OCI-LY7 (cell line): ENCODE data around the gene NCLN. TPM values are rescaled to one million over a fixed set of nuclear protein-coding genes. Genes with fewer than 3 reads are reported as not detected.
A peak's percentile ranks its signal among the peaks of the same experiment; 100 is the strongest.

ENCODE experiments used
- BruUV-seq: library from RNA; stranded (reverse); fragments of 400-500 nt; replicated peaks from 2 replicates; lab custom pipeline; 2021; lab: Mats Ljungman, UMichigan
- CTCF ChIA-PET: fragments of 300-600 bp; sonication (Branson Sonifier 250); formaldehyde crosslinking; loops from one replicate; lab custom pipeline; 2022; ENCODE audit warnings: antibody characterized with exemption; ENCODE audit not compliant: unreplicated experiment; lab: Charles Lee
- POLR2A ChIA-PET: fragments of 300-600 bp; sonication (Branson Sonifier 250); formaldehyde crosslinking; loops from one replicate; lab custom pipeline; 2022; ENCODE audit warnings: antibody characterized with exemption; lab: Charles Lee
- DNase-seq: peaks from one replicate; pipeline ENCODE4 v3.0.0-alpha.2; 2015; ENCODE audit warnings: low spot score
- H2AFZ ChIP-seq: fragments of 200-600 bp; sonication (generic), shearing (Covaris generic); 2 replicates; pipeline ENCODE4 v1.6.1; 2014; ENCODE audit warnings: mild to moderate bottlenecking, antibody characterized with exemption, low read length, moderate library complexity
- H3K27ac ChIP-seq: fragments of 200-600 bp; sonication (generic); 2 replicates; pipeline ENCODE4 v1.5.1; 2014; ENCODE audit warnings: mixed run types, low read depth, mild to moderate bottlenecking, moderate library complexity, low read length, inconsistent platforms; ENCODE audit not compliant: poor library complexity, severe bottlenecking
- H3K36me3 ChIP-seq: fragments of 200-600 bp; sonication (generic); 2 replicates; pipeline ENCODE4 v1.6.1; 2014; ENCODE audit warnings: mild to moderate bottlenecking, antibody characterized with exemption, low read length, moderate library complexity, mixed read lengths; ENCODE audit not compliant: insufficient read depth
- H3K4me1 ChIP-seq: fragments of 200-600 bp; sonication (generic); 2 replicates; pipeline ENCODE4 v1.5.1; 2014; ENCODE audit warnings: mild to moderate bottlenecking, low read length; ENCODE audit not compliant: insufficient read depth, poor library complexity, severe bottlenecking
- H3K4me2 ChIP-seq: fragments of 200-600 bp; sonication (generic); 2 replicates; pipeline ENCODE4 v1.6.1; 2014; ENCODE audit warnings: mild to moderate bottlenecking, low read length
- H3K4me3 ChIP-seq: fragments of 200-600 bp; sonication (generic); 2 replicates; pipeline ENCODE4 v1.5.1; 2014; ENCODE audit warnings: mild to moderate bottlenecking, low read depth, low read length; ENCODE audit not compliant: poor library complexity, severe bottlenecking
- H3K79me2 ChIP-seq: fragments of 200-600 bp; sonication (generic); 2 replicates; pipeline ENCODE4 v1.6.1; 2016; ENCODE audit warnings: low read depth, mild to moderate bottlenecking, low read length, moderate library complexity, mixed read lengths; ENCODE audit not compliant: insufficient read depth
- H3K9me2 ChIP-seq: fragments of 200-600 bp; sonication (generic); 2 replicates; pipeline ENCODE4 v1.6.1; 2016; ENCODE audit warnings: mild to moderate bottlenecking, low read length, mixed read lengths; ENCODE audit not compliant: insufficient read depth
- H3K9me3 ChIP-seq: fragments of 200-600 bp; sonication (generic); 2 replicates; pipeline ENCODE4 v1.6.1; 2014; ENCODE audit warnings: mild to moderate bottlenecking, mixed run types, low read length, mixed read lengths
- H4K20me1 ChIP-seq: fragments of 200-600 bp; sonication (generic); 2 replicates; pipeline ENCODE4 v1.6.1; 2014; ENCODE audit warnings: mild to moderate bottlenecking, antibody characterized with exemption, low read length, moderate library complexity, mixed read lengths; ENCODE audit not compliant: insufficient read depth
- EZH2phosphoT487 ChIP-seq: fragments of 200-600 bp; sonication (generic); IDR thresholded peaks from 2 replicates; pipeline ENCODE4 v1.6.1; 2018; ENCODE audit warnings: low read depth, borderline replicate concordance, mild to moderate bottlenecking, mixed run types, antibody characterized with exemption, low read length, moderate library complexity, mixed read lengths
- intact Hi-C: fragments of 100-400 bp; cut with micrococcal nuclease; formaldehyde crosslinking; loops from one replicate; pipeline ENCODE4 v1.10.0; 2022; ENCODE audit not compliant: unreplicated experiment
- total RNA-seq, 2 experiments: library from RNA; depleted of rRNA in 1 of 2; stranded (reverse); fragments of >200 nt in 1 of 2; shearing (Covaris generic) in 1 of 2; gene quantifications; 2 replicates each; pipeline ENCODE4 v1.2.3, GENCODE V29; 2014 to 2022
- TF ChIP-seq, protein P1 (sequence below): fragments of 200-600 bp; sonication (generic); conservative IDR thresholded peaks from 2 replicates; pipeline ENCODE4 v1.5.1; 2014; ENCODE audit warnings: mild to moderate bottlenecking, antibody characterized with exemption, low read length, moderate library complexity, mixed read lengths

The NCLN gene
- total RNA-seq, 2 experiments from 2014 or later, result 49.2 to 61.9 TPM

DNA sequence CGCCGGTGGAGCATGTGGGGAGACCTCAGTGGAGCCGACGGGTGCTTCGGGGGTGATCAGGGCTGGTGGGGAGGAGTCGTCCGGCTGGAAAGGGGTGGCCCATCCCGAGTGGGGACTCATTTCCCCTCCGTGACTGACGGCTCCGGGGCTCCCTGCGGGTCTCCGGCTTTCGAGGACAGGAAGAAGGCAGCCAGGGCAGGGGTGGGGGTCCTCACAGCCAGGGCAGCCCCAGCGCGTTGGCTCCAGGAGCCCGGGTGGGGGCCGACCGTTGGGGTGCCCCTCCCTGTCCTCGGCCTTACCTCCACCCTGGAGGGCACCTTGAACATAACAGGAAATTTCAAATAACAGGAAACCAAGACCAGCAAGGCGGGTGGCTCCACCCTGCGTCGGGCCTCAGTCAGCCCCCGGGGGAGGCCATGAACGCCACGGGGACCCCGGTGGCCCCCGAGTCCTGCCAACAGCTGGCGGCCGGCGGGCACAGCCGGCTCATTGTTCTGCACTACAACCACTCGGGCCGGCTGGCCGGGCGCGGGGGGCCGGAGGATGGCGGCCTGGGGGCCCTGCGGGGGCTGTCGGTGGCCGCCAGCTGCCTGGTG is 7.3 kb upstream of the NCLN start, which contains the start of gene S1PR4:
Gene S1PR4, plus strand, starts transcription at position 393 of the 596 bp plus-strand sequence. Its CDS starts 24 bp downstream, at position 417.
- TF ChIP-seq EZH2phosphoT487, result no peak
- TF ChIP-seq, protein P1, sequence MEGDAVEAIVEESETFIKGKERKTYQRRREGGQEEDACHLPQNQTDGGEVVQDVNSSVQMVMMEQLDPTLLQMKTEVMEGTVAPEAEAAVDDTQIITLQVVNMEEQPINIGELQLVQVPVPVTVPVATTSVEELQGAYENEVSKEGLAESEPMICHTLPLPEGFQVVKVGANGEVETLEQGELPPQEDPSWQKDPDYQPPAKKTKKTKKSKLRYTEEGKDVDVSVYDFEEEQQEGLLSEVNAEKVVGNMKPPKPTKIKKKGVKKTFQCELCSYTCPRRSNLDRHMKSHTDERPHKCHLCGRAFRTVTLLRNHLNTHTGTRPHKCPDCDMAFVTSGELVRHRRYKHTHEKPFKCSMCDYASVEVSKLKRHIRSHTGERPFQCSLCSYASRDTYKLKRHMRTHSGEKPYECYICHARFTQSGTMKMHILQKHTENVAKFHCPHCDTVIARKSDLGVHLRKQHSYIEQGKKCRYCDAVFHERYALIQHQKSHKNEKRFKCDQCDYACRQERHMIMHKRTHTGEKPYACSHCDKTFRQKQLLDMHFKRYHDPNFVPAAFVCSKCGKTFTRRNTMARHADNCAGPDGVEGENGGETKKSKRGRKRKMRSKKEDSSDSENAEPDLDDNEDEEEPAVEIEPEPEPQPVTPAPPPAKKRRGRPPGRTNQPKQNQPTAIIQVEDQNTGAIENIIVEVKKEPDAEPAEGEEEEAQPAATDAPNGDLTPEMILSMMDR, result peak; percentile 47
- peak within 1 kb of the TSS; percentile 97 for H3K27ac ChIP-seq
- H4K20me1 ChIP-seq, result no peaks in the 10 kb centered on the region
- POLR2A ChIA-PET, result no interaction called here
- H3K4me2 ChIP-seq, result peak within 1 kb of the TSS; percentile 94
- DNase-seq, result peak; percentile 83
- CTCF ChIA-PET, result no interaction called here
- intact Hi-C loops, result no loop called here
- BruUV-seq, result no TSS peak
- peak within 1 kb of the TSS; percentile 68 for H2AFZ ChIP-seq
- H3K9me2 ChIP-seq, result no peaks in the 10 kb centered on the region
- no peaks in the 10 kb centered on the region for H3K79me2 ChIP-seq
- H3K9me3 ChIP-seq, result no peaks in the 10 kb centered on the region
- peaks cover 63% of the 10 kb centered on the region for H3K4me1 ChIP-seq
- peak within 1 kb of the TSS; percentile 71 for H3K4me3 ChIP-seq
- no peaks in the 10 kb centered on the region for H3K36me3 ChIP-seq

DNA sequence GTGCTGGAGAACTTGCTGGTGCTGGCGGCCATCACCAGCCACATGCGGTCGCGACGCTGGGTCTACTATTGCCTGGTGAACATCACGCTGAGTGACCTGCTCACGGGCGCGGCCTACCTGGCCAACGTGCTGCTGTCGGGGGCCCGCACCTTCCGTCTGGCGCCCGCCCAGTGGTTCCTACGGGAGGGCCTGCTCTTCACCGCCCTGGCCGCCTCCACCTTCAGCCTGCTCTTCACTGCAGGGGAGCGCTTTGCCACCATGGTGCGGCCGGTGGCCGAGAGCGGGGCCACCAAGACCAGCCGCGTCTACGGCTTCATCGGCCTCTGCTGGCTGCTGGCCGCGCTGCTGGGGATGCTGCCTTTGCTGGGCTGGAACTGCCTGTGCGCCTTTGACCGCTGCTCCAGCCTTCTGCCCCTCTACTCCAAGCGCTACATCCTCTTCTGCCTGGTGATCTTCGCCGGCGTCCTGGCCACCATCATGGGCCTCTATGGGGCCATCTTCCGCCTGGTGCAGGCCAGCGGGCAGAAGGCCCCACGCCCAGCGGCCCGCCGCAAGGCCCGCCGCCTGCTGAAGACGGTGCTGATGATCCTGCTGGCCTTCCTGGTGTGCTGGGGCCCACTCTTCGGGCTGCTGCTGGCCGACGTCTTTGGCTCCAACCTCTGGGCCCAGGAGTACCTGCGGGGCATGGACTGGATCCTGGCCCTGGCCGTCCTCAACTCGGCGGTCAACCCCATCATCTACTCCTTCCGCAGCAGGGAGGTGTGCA is 6.6 kb upstream of the NCLN start:
- peak overlapping the region; percentile 68 for H2AFZ ChIP-seq
- H3K9me3 ChIP-seq, result no peaks in the 10 kb centered on the region
- TSS peak; percentile 68 for BruUV-seq
- no peaks in the 10 kb centered on the region for H3K36me3 ChIP-seq
- POLR2A ChIA-PET, result interaction anchor here (0.9 kb wide), 1 partner anchor 583 kb away, joined by 3 read pairs; the partner anchor contains the start of gene MRPL54
- H3K27ac ChIP-seq, result peak overlapping the region; percentile 97
- H3K4me1 ChIP-seq, result peaks cover 63% of the 10 kb centered on the region
- no peaks in the 10 kb centered on the region for H3K9me2 ChIP-seq
- peak overlapping the region; percentile 94 for H3K4me2 ChIP-seq
- peak overlapping the region; percentile 71 for H3K4me3 ChIP-seq
- CTCF ChIA-PET, result interaction anchor here (0.5 kb wide), 1 partner anchor 84 kb away, joined by 13 read pairs; no protein-coding TSS in a partner anchor
- no peaks in the 10 kb centered on the region for H4K20me1 ChIP-seq
- no peaks in the 10 kb centered on the region for H3K79me2 ChIP-seq
- TF ChIP-seq, protein P1, result no peak; the same call in 1 of the 2 replicates
- no peak for TF ChIP-seq EZH2phosphoT487
- peak; percentile 33 for DNase-seq
- intact Hi-C loops, result no loop called here
